ENCODE measurements around the gene DDIT3.
"Not testable (repeated sequence)": the region's sequence is repeated elsewhere in the genome, so short reads cannot be mapped to it uniquely, and the experiment has no call there.

Gene DDIT3

GRCh38 chr12:57513677-57514076 is 6.6 kb downstream of the DDIT3 start:
- H3K9me3 ChIP-seq (ENCODE audit: control insufficient read depth, low read length); H3K4me1 ChIP-seq (ENCODE audit: control insufficient read depth, insufficient read depth, low read length); H3K9ac ChIP-seq (ENCODE audit: low read length); H3K27me3 ChIP-seq (ENCODE audit: control insufficient read depth, insufficient read depth, low read length); H3K4me3 ChIP-seq (ENCODE audit: low read length): not testable (repeated sequence)
- peaks cover 15% of the 10 kb centered on the region for H3K36me3 ChIP-seq (ENCODE audit: control insufficient read depth, insufficient read depth, low read length)

- Histone ChIP-seq H3K27me3 (ENCODE audit: control insufficient read depth, insufficient read depth, low read length) (no peaks in the 10 kb centered on the region), H3K4me3 (ENCODE audit: low read length) (no peak overlapping the region), H3K36me3 (ENCODE audit: control insufficient read depth, insufficient read depth, low read length) (peaks cover 15% of the 10 kb centered on the region), H3K4me1 (ENCODE audit: control insufficient read depth, insufficient read depth, low read length) (peaks cover 4% of the 10 kb centered on the region), H3K9ac (ENCODE audit: low read length) (no peak overlapping the region), H3K9me3 (ENCODE audit: control insufficient read depth, low read length) (no peaks in the 10 kb centered on the region)
Observed at GRCh38 chr12:57513266-57513665, 7.0 kb downstream of the DDIT3 start.

DNA sequence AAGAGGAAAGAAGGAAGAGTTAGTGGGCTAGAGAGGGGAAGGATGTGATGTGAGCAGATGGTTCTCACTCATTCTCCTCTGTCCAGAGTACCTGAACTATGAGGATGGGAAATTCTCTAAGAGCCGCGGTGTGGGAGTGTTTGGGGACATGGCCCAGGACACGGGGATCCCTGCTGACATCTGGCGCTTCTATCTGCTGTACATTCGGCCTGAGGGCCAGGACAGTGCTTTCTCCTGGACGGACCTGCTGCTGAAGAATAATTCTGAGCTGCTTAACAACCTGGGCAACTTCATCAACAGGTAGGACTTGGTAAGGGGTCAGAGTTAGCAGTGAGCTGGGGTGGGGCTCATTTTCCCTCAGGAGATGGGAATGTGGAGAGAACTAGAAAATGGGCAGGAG is 7.6 kb downstream of the DDIT3 start:
- Histone ChIP-seq H3K4me3 (ENCODE audit: low read length) (no peak overlapping the region), H3K9me3 (ENCODE audit: control insufficient read depth, low read length) (no peaks in the 10 kb centered on the region), H3K27me3 (ENCODE audit: control insufficient read depth, insufficient read depth, low read length) (no peaks in the 10 kb centered on the region), H3K9ac (ENCODE audit: low read length) (no peak overlapping the region), H3K36me3 (ENCODE audit: control insufficient read depth, insufficient read depth, low read length) (peaks cover 15% of the 10 kb centered on the region), H3K4me1 (ENCODE audit: control insufficient read depth, insufficient read depth, low read length) (no peaks in the 10 kb centered on the region)

DNA sequence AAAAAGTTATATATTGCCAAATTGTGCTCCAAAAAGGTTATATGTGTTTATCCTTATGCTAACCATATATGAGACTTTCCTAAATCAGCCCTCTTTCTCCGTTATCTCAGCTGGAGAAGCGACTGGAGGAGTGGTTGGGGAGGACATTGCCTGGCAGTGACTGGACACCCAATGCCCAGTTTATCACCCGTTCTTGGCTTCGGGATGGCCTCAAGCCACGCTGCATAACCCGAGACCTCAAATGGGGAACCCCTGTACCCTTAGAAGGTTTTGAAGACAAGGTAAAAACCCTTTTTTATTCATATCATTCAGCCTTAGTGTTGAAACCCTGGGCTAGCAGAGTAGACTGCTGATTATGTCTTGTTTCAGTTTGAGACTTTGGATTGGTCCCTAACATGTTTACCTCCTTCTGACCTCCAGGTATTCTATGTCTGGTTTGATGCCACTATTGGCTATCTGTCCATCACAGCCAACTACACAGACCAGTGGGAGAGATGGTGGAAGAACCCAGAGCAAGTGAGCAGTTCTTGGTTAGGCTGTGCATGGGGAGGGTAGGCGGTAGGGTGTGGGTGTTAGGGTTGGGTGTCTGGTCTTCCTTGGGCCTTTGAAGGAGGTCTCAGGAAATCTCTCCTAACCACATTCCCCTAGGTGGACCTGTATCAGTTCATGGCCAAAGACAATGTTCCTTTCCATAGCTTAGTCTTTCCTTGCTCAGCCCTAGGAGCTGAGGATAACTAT is 8.6 kb downstream of the DDIT3 start:
- peaks cover 15% of the 10 kb centered on the region for H3K36me3 ChIP-seq (ENCODE audit: control insufficient read depth, insufficient read depth, low read length)
- H3K4me1 ChIP-seq (ENCODE audit: control insufficient read depth, insufficient read depth, low read length) = no peaks in the 10 kb centered on the region
- H3K4me3 ChIP-seq (ENCODE audit: low read length) = no peak overlapping the region
- H3K27me3 ChIP-seq (ENCODE audit: control insufficient read depth, insufficient read depth, low read length) = no peaks in the 10 kb centered on the region
- no peaks in the 10 kb centered on the region for H3K9me3 ChIP-seq (ENCODE audit: control insufficient read depth, low read length)
- no peak overlapping the region for H3K9ac ChIP-seq (ENCODE audit: low read length)

GRCh38 chr12:57511161-57511560 is 9.2 kb downstream of the DDIT3 start:
- peaks cover 15% of the 10 kb centered on the region for H3K36me3 ChIP-seq (ENCODE audit: control insufficient read depth, insufficient read depth, low read length)
- no peak overlapping the region for H3K9ac ChIP-seq (ENCODE audit: low read length)

GRCh38 chr12:57507796-57508195 is 12.5 kb downstream of the DDIT3 start:
- not testable (repeated sequence) for H3K27me3 ChIP-seq (ENCODE audit: control insufficient read depth, insufficient read depth, low read length); H3K4me1 ChIP-seq (ENCODE audit: control insufficient read depth, insufficient read depth, low read length); H3K4me3 ChIP-seq (ENCODE audit: low read length); H3K9ac ChIP-seq (ENCODE audit: low read length); H3K36me3 ChIP-seq (ENCODE audit: control insufficient read depth, insufficient read depth, low read length); H3K9me3 ChIP-seq (ENCODE audit: control insufficient read depth, low read length)

More at GRCh38 chr12:57511161-57511560, 9.2 kb downstream of the DDIT3 start:
- Histone ChIP-seq H3K4me1 (ENCODE audit: control insufficient read depth, insufficient read depth, low read length) (no peaks in the 10 kb centered on the region), H3K9me3 (ENCODE audit: control insufficient read depth, low read length) (no peaks in the 10 kb centered on the region), H3K27me3 (ENCODE audit: control insufficient read depth, insufficient read depth, low read length) (no peaks in the 10 kb centered on the region), H3K4me3 (ENCODE audit: low read length) (no peak overlapping the region)

DNA sequence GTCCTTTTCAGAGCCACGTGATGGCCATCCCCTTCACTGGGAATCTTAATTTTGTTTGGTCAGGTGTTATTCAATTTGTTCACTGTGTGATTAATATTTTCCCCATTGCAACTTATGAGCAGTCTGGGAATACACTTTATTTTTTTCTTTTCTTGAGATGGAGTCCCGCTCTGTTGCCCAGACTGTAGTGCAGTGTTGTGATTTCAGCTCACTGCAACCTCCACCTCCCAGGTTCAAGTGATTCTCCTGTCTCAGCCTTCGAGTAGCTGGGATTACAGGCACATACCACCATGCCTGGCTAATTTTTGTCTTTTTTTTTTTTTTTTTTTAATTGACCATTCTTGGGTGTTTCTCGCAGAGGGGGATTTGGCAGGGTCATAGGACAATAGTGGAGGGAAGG is 13.8 kb downstream of the DDIT3 start:
- H3K36me3 ChIP-seq (ENCODE audit: control insufficient read depth, insufficient read depth, low read length); H3K4me3 ChIP-seq (ENCODE audit: low read length); H3K4me1 ChIP-seq (ENCODE audit: control insufficient read depth, insufficient read depth, low read length); H3K27me3 ChIP-seq (ENCODE audit: control insufficient read depth, insufficient read depth, low read length); H3K9me3 ChIP-seq (ENCODE audit: control insufficient read depth, low read length); H3K9ac ChIP-seq (ENCODE audit: low read length): not testable (repeated sequence)

DNA sequence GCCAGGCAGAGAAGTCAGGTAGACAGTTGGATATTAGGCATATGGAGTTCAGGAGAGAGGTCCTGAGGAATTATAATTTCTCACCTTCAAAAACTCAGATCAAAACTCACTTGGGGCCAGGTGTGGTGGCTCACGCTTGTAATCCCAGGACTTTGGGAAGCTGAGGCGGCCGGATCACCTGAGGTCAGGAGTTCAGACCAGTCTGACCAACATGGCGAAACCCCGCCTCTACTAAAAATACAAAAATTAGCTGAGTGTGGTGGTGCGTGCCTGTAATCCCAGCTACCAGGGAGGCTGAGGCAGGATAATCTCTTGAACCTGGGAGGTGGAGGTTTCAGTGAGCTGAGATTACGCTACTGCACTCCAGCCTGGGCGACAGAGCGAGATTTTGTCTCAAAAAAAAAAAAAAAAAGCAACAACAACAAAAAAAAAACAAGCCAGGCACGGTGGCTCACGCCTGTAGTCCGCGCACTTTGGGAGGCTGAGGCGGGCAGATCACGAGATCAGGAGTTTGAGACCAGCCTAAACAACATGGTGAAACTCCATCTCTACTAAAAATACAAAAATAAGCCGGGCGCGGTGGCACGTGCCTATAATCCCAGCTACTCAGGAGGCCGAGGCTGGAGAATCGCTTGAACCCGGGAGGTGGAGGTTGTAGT is 17.9 kb downstream of the DDIT3 start:
- not testable (repeated sequence) for H3K4me1 ChIP-seq (ENCODE audit: control insufficient read depth, insufficient read depth, low read length)

GRCh38 chr12:57500213-57500612 is 20.1 kb downstream of the DDIT3 start:
- H3K4me1 ChIP-seq (ENCODE audit: control insufficient read depth, insufficient read depth, low read length) = no peaks in the 10 kb centered on the region
- H3K9me3 ChIP-seq (ENCODE audit: control insufficient read depth, low read length) = no peaks in the 10 kb centered on the region
- no peaks in the 10 kb centered on the region for H3K27me3 ChIP-seq (ENCODE audit: control insufficient read depth, insufficient read depth, low read length)
- H3K9ac ChIP-seq (ENCODE audit: low read length) = no peak overlapping the region
- H3K36me3 ChIP-seq (ENCODE audit: control insufficient read depth, insufficient read depth, low read length) = peaks cover 12% of the 10 kb centered on the region
- no peak overlapping the region for H3K4me3 ChIP-seq (ENCODE audit: low read length)

More for the DNA sequence above, 17.9 kb downstream of the DDIT3 start:
- H3K27me3 ChIP-seq (ENCODE audit: control insufficient read depth, insufficient read depth, low read length); H3K9ac ChIP-seq (ENCODE audit: low read length); H3K9me3 ChIP-seq (ENCODE audit: control insufficient read depth, low read length); H3K4me3 ChIP-seq (ENCODE audit: low read length): not testable (repeated sequence)
- H3K36me3 ChIP-seq (ENCODE audit: control insufficient read depth, insufficient read depth, low read length) = peaks cover 12% of the 10 kb centered on the region

DNA sequence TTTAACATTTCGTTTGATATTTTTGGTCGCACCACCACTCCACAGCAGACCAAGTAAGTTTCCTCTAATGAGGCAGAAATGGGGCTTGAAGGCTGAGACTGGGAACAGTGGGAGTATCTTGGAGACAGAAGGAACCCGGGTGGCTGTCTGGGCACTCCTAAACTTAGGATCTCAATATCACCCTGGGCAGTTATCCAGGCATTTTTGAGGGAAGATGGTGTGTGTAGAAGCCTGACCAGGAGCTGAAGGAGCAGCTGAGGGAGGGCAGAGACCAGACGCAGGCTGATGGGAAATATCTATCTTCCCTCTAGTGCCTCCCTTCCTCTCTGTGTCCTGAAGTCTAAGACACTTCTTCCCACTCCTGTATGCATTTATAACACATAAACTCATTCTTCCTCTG is 21.7 kb downstream of the DDIT3 start:
- H3K27me3 ChIP-seq (ENCODE audit: control insufficient read depth, insufficient read depth, low read length) = no peaks in the 10 kb centered on the region
- H3K36me3 ChIP-seq (ENCODE audit: control insufficient read depth, insufficient read depth, low read length) = peaks cover 12% of the 10 kb centered on the region
- no peaks in the 10 kb centered on the region for H3K9me3 ChIP-seq (ENCODE audit: control insufficient read depth, low read length)
- H3K9ac ChIP-seq (ENCODE audit: low read length) = no peak overlapping the region
- H3K4me3 ChIP-seq (ENCODE audit: low read length) = no peak overlapping the region
- H3K4me1 ChIP-seq (ENCODE audit: control insufficient read depth, insufficient read depth, low read length) = no peaks in the 10 kb centered on the region

- H3K4me1 ChIP-seq (ENCODE audit: control insufficient read depth, insufficient read depth, low read length) = no peaks in the 10 kb centered on the region
- no peaks in the 10 kb centered on the region for H3K9me3 ChIP-seq (ENCODE audit: control insufficient read depth, low read length)
- no peak overlapping the region for H3K9ac ChIP-seq (ENCODE audit: low read length)
- H3K4me3 ChIP-seq (ENCODE audit: low read length) = no peak overlapping the region
- H3K36me3 ChIP-seq (ENCODE audit: control insufficient read depth, insufficient read depth, low read length) = peaks cover 12% of the 10 kb centered on the region
- no peaks in the 10 kb centered on the region for H3K27me3 ChIP-seq (ENCODE audit: control insufficient read depth, insufficient read depth, low read length)
Observed at GRCh38 chr12:57498132-57498502, 22.2 kb downstream of the DDIT3 start.

DNA sequence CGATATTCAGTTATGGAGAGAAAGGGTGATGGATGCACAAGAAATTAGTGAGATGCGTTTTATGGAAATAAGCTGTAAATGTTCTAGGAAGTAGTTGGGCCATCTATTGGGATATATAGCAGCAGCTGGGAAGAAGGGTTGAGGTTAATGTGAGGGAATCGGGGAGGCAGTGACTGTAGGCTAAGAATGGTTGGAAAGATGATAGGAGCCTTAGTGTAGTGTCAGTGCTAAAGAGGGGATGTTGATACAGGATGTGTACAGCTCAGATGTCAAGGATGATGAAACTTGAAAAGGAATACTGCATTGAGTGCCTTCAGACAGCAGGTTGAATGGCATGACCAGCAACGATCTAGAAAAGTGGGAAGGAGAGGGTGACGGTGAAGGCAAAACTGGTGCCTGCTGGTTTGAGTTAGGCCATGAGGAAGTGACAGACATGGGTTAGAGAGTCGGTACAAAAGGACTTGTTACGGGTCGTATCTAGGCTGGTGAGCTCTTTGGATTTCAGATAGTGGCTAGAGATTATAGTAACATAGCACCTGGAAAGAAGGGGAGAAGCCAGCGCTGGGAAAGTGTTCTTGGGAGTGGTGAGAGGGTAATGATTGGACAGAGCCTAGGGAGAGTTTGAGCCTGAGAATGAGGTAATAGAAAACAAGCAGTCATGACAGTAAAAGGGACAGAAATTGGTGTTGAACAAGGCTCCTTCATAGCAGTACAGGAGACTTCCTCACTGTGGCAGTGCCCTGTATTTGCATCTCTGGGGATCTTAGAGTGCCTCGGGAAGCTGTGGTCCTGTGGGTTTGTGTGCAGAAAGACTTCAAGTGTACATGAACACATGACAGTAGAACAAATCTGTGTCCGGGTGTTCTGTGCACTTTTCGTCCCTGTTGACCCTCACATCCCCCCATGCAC is 22.8 kb downstream of the DDIT3 start:
- H3K4me1 ChIP-seq (ENCODE audit: control insufficient read depth, insufficient read depth, low read length) = no peaks in the 10 kb centered on the region
- no peaks in the 10 kb centered on the region for H3K27me3 ChIP-seq (ENCODE audit: control insufficient read depth, insufficient read depth, low read length)
- no peaks in the 10 kb centered on the region for H3K9me3 ChIP-seq (ENCODE audit: control insufficient read depth, low read length)
- H3K9ac ChIP-seq (ENCODE audit: low read length) = no peak overlapping the region
- H3K4me3 ChIP-seq (ENCODE audit: low read length) = no peak overlapping the region
- H3K36me3 ChIP-seq (ENCODE audit: control insufficient read depth, insufficient read depth, low read length) = peaks cover 16% of the 10 kb centered on the region

Measured in mucosa of stomach (tissue), 1 donor.